KMS-11 (cell line): ENCODE measurements around the gene NUTM2D.
"Not testable (repeated sequence)": the region's sequence is repeated elsewhere in the genome, so short reads cannot be mapped to it uniquely, and the experiment has no call there.

Source experiments
- H2AFZ ChIP-seq: fragments of 200-600 bp; sonication (generic); 2 replicates; pipeline ENCODE4 v1.6.1; 2016; ENCODE audit warnings: antibody characterized with exemption, mixed run types, low read depth
- H3K27ac ChIP-seq: fragments of 200-600 bp; sonication (generic); 2 replicates; pipeline ENCODE4 v1.6.1; 2016; ENCODE audit warnings: mild to moderate bottlenecking, mixed run types
- H3K27me3 ChIP-seq: fragments of 200-600 bp; sonication (generic); 2 replicates; pipeline ENCODE4 v1.6.1; 2017; ENCODE audit warnings: mild to moderate bottlenecking, low read depth, mixed run types, moderate library complexity; ENCODE audit not compliant: insufficient read depth
- H3K36me3 ChIP-seq: fragments of 200-600 bp; sonication (generic); 2 replicates; pipeline ENCODE4 v1.6.1; 2017; ENCODE audit warnings: mild to moderate bottlenecking, mixed run types; ENCODE audit not compliant: insufficient read depth
- H3K4me1 ChIP-seq: fragments of 200-600 bp; sonication (generic); 2 replicates; pipeline ENCODE4 v1.6.1; 2016; ENCODE audit warnings: mild to moderate bottlenecking, low read depth, mixed run types; ENCODE audit not compliant: poor library complexity, severe bottlenecking
- H3K4me2 ChIP-seq: fragments of 200-600 bp; sonication (generic); 2 replicates; pipeline ENCODE4 v1.7.0; 2016; ENCODE audit warnings: mild to moderate bottlenecking, mixed run types
- H3K4me3 ChIP-seq: fragments of 200-600 bp; sonication (generic); IDR thresholded peaks from 2 replicates; pipeline ENCODE4 v1.6.1; 2017; ENCODE audit warnings: low read depth, low read length, mixed read lengths; ENCODE audit not compliant: insufficient read depth
- H3K79me2 ChIP-seq: fragments of 200-600 bp; sonication (generic); 2 replicates; pipeline ENCODE4 v1.6.1; 2016; ENCODE audit warnings: low read depth, mixed run types; ENCODE audit not compliant: insufficient read depth
- H3K9ac ChIP-seq: fragments of 200-600 bp; sonication (generic); 2 replicates; pipeline ENCODE4 v1.6.1; 2016; ENCODE audit warnings: mild to moderate bottlenecking, mixed run types
- H4K20me1 ChIP-seq: fragments of 200-600 bp; sonication (generic); 2 replicates; pipeline ENCODE4 v1.6.1; 2016; ENCODE audit warnings: mild to moderate bottlenecking, mixed run types; ENCODE audit not compliant: insufficient read depth

Gene NUTM2D

GRCh38 chr10:87357444-87357843, at the start of gene NUTM2D:
Gene NUTM2D, plus strand, starts transcription at chr10:87357744. Its CDS starts 522 bp downstream, at chr10:87358266.
- not testable (repeated sequence) for H3K4me2 ChIP-seq, H3K4me3 ChIP-seq, H3K4me1 ChIP-seq, H4K20me1 ChIP-seq, H3K9ac ChIP-seq, H2AFZ ChIP-seq, H3K79me2 ChIP-seq, H3K27me3 ChIP-seq, H3K27ac ChIP-seq, H3K36me3 ChIP-seq

GRCh38 chr10:87308702-87309101, 48.8 kb upstream of the NUTM2D start:
- H3K27ac ChIP-seq, H3K4me1 ChIP-seq, H3K36me3 ChIP-seq, H3K79me2 ChIP-seq, H3K4me2 ChIP-seq, H3K4me3 ChIP-seq, H3K9ac ChIP-seq, H4K20me1 ChIP-seq, H2AFZ ChIP-seq, H3K27me3 ChIP-seq: not testable (repeated sequence)

GRCh38 chr10:87309657-87310056, 47.9 kb upstream of the NUTM2D start:
- not testable (repeated sequence) for H3K36me3 ChIP-seq, H3K9ac ChIP-seq, H3K79me2 ChIP-seq, H3K4me1 ChIP-seq, H3K4me3 ChIP-seq, H2AFZ ChIP-seq, H3K27ac ChIP-seq, H3K27me3 ChIP-seq, H4K20me1 ChIP-seq, H3K4me2 ChIP-seq

GRCh38 chr10:87311521-87311920, 46.0 kb upstream of the NUTM2D start:
- not testable (repeated sequence) for H3K27ac ChIP-seq, H4K20me1 ChIP-seq, H2AFZ ChIP-seq, H3K9ac ChIP-seq, H3K36me3 ChIP-seq, H3K4me1 ChIP-seq, H3K4me3 ChIP-seq, H3K79me2 ChIP-seq, H3K27me3 ChIP-seq, H3K4me2 ChIP-seq

- H3K27ac ChIP-seq, H3K4me2 ChIP-seq, H3K4me3 ChIP-seq, H3K79me2 ChIP-seq, H3K9ac ChIP-seq, H3K36me3 ChIP-seq, H4K20me1 ChIP-seq, H3K4me1 ChIP-seq, H3K27me3 ChIP-seq, H2AFZ ChIP-seq: not testable (repeated sequence)
These were observed 43.7 kb upstream of the NUTM2D start for GRCh38 chr10:87313649-87314359.

GRCh38 chr10:87314360-87314973, 43.1 kb upstream of the NUTM2D start:
- H3K27me3 ChIP-seq, H2AFZ ChIP-seq, H3K36me3 ChIP-seq, H3K4me1 ChIP-seq, H3K4me2 ChIP-seq, H3K9ac ChIP-seq, H3K4me3 ChIP-seq, H4K20me1 ChIP-seq, H3K27ac ChIP-seq, H3K79me2 ChIP-seq: not testable (repeated sequence)

- H3K4me2 ChIP-seq, H3K9ac ChIP-seq, H3K79me2 ChIP-seq, H4K20me1 ChIP-seq, H3K4me1 ChIP-seq, H2AFZ ChIP-seq, H3K27ac ChIP-seq, H3K36me3 ChIP-seq, H3K27me3 ChIP-seq, H3K4me3 ChIP-seq: not testable (repeated sequence)
These were observed 36.0 kb upstream of the NUTM2D start for GRCh38 chr10:87321505-87321904.

- H3K27ac ChIP-seq, H3K9ac ChIP-seq, H3K36me3 ChIP-seq, H4K20me1 ChIP-seq, H3K4me3 ChIP-seq, H3K79me2 ChIP-seq, H3K27me3 ChIP-seq, H3K4me2 ChIP-seq, H3K4me1 ChIP-seq, H2AFZ ChIP-seq: not testable (repeated sequence)
These were observed 33.0 kb upstream of the NUTM2D start for GRCh38 chr10:87324559-87324958.

- H3K9ac ChIP-seq, H3K36me3 ChIP-seq, H4K20me1 ChIP-seq, H3K4me2 ChIP-seq, H2AFZ ChIP-seq, H3K27me3 ChIP-seq, H3K4me3 ChIP-seq, H3K27ac ChIP-seq, H3K79me2 ChIP-seq, H3K4me1 ChIP-seq: not testable (repeated sequence)
These were observed 29.6 kb upstream of the NUTM2D start for GRCh38 chr10:87327958-87328357.

- not testable (repeated sequence) for H3K27ac ChIP-seq, H3K4me2 ChIP-seq, H3K27me3 ChIP-seq, H3K4me3 ChIP-seq, H3K4me1 ChIP-seq, H3K9ac ChIP-seq, H3K79me2 ChIP-seq, H2AFZ ChIP-seq, H3K36me3 ChIP-seq, H4K20me1 ChIP-seq
These were observed 28.4 kb upstream of the NUTM2D start for GRCh38 chr10:87329131-87329530.
